GM04503 (cell line): ENCODE results near the gene MEGF11.

Source experiments
- DNase-seq: peaks from one replicate; pipeline ENCODE4 v3.0.0-alpha.2; 2012; ENCODE audit warnings: low read depth

The MEGF11 gene

DNA sequence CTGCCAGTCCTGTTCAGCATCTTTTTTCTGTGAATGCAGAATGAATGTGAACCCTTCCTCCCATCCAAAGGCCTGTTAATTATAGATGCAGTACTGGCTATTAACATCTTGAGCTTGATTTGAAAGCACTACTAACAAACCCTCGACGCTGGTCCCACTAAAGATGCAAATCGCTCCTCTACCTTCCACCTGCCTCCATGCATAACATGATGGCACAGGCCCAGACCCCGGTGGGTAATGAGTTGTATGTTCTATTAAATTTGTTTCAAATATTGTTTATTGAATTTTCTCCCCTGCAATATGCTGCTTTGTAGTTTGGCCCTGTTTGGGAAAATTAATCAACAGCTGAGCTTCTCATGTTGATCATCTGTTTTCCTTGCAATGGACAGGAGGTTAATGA lies 314.9 kb downstream of the MEGF11 start:
- DNase-seq: no peak

DNA sequence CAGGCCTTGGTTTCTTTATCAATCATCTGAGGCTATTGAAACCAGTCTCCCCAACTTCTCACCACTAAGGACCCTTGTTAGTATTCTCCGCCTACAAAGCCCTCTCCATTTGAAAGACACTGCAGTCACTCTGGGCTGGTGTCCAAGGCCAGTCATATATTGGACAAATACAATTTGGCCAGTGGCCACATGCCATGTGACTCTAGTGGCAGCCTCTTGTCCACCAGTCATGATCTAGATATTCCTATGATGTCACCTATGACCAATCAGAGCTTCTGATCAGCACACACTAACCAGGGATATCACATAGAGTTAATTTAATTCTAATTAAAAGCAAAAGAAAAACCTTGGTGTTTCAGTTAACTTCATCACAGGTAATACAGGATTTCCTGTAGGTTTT lies 316.1 kb downstream of the MEGF11 start:
- DNase-seq: no peak

- no peak for DNase-seq
Measured at GRCh38 chr15:65937054-65937453, 316.5 kb downstream of the MEGF11 start.

DNA sequence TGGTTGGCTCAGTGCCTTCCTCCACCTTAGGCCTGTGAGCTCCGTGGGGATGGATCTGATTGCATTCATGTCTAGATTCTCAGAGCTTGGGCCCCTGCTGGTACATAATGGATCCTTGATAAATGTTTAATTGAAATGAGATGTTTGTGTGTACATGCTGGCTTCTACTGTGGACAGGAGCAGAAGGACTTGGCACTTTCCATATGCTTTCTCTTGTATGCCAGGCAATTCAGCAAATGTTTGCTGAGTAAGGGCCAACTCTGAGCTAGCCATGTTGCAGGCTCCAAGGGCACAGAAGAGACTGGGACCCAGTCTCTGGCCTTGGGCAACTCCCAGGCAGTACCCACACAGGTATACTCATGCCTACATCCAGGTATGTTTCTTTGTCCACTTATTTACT lies 317.3 kb downstream of the MEGF11 start:
- no peak for DNase-seq

DNA sequence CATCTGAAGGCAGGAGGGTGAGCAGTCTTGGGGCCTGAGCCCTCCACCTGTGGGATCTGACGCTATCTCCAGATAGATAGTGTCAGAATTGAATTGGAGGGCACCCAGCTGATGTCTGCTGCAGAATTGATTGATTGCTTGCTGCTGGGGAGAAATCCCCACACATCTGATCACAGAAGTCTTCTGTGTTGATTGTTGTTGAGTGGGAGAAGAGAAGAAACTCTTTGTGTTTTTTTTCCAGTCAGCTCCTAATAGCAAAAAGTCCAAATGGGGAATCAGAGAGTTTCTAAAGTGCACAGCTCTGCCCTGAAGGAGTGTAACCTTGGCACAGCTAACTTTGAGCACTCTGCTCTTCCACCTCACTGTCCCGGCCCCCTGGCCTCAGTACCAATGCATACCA lies 318.2 kb downstream of the MEGF11 start:
- DNase-seq: no peak

- no peak for DNase-seq
Measured at GRCh38 chr15:65931221-65931620, 322.3 kb downstream of the MEGF11 start.

DNA sequence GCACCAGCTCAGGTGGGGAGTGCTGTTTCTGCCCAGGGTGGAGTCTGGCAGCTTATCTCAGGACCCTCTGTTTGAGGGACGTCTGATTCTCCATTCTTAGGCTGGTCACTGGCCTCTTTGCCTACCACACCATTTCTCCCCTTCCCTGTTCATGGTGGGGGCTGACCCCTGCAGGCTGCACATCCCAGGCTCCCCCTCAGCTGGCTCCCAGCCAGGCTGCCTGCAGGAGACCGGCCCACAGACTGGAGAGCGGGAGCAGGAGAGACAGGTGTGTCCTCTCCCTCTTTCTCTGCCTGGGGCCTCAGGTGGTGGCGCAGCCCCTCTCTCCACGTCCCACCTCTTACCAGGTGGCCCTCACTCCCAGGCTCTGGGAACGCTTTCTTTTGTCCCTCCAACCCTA lies 323.4 kb downstream of the MEGF11 start:
- DNase-seq: no peak

DNA sequence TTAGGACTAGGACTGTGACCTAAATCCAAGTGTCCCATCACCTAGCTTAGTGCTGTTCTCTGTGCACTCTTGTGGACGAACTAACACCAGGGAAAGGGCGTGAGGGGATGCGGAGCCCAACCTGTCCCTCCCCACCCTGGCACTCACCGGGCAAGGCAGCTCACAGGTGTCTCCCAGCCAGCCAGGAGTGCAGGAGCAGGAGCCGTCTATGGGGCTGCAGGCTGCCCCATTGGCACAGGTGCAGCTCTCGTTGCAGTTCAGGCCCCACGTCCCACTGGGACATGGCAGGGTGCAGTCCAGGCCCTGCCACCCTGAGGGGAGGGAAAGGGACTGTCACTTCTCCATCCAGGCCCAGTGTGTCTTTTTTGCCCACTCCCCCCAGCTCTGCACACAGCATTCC lies 324.0 kb downstream of the MEGF11 start:
- no peak for DNase-seq

DNA sequence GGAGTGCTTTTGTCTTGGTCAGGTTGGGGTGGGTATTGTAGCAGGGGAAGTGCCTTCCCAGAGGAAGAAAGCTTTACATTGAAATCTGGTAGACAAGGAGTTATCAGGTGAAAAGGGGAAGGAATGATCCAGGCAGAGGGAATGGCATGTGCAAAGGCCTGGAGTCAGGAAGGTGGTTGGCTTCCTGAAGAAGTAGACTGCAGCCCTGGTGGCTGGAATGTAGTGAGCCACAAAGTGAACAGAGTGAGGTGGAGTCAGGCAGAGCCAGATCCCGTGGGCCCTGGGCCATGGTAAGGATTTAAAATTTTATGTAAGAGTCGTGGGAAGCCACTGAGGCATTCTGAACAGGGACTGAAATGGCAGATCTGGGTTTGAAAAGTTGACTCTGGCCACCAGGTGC lies 326.0 kb downstream of the MEGF11 start:
- DNase-seq: no peak

- DNase-seq: no peak
Measured at GRCh38 chr15:65926899-65927298, 326.7 kb downstream of the MEGF11 start.

GRCh38 chr15:65926459-65926858 lies 327.1 kb downstream of the MEGF11 start:
- no peak for DNase-seq

- DNase-seq: no peak
Measured at GRCh38 chr15:65925338-65925737, 328.2 kb downstream of the MEGF11 start.

DNA sequence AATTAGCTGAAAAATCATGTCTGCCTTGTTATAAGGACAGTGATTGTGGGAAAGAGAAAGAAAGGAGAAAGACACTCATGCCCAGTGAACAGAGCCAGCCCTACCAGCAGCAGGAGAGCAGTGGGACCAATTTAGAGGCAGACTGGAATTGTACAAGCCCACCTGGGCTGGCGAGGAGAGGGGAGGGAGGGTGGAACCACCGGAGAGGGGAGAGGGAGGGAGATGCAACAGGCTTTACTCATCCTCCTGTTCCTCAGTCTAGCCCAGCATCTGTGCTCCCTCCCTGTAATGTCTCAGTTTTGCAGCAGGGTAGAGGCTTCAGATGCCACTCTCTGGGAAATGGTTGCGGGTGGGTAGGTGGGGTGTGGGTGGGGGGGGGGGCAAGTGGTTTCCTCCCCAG lies 329.5 kb downstream of the MEGF11 start:
- DNase-seq: no peak

DNA sequence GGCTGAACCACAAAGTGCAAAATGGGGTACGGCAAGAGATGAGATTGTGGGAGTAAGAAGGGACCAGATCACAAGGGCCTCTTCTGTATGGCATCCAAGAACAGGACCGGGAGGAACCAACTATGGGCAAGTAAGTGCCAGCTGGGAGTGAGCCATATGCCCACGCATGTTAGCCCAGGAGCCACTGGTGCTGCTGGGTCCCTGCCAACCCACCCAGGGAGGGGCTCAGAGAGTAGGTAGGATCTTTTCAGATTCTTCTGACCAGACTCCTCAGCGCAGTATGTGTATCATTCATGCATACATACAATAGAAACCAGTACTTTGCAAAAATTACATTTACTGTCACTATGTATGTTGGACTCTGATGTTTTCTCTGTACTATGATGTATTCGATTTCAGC lies 330.3 kb downstream of the MEGF11 start:
- DNase-seq: no peak

DNA sequence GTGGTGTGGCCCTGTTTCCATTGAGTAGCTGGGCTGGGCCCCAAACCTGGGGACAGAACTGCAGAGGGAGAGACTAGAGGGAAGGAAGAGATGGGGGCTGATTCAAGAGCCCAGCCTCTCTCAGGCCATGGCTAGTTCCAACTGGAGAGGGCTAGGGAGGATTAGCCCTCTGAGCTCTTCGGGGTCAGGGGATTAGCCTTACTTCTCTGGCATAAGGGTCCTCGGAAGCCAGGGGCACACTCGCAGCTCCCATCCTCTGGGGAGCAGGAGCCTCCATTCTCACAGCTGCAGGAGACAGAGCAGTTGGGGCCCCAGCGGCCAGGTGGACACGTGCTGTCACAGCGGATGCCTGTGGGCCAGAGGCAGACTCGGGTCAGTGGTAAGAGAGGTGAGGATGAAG lies 330.9 kb downstream of the MEGF11 start:
- no peak for DNase-seq

GRCh38 chr15:65921780-65922179 lies 331.8 kb downstream of the MEGF11 start:
- no peak for DNase-seq

GRCh38 chr15:65920825-65921309 lies 332.7 kb downstream of the MEGF11 start:
- DNase-seq: peak; percentile 13

DNA sequence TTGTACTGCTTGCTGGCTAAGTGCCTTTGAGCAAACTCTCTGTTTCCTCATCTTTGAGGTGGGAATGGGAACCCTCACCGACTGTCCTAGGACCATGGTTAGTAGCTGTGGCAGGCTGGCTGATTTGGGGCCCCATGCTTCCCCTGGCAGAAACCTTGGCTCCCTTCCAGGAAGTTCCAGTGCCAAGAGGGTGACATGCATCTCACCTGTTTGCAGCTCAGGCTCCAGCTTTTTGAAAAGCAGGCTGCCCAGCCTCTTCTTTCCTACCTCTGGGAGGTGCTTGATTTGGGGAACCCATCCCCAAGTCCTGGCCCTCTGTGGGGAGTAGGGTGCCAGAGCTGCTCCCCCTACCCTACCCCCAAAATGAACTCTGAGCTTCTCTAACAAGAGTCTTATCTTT lies 333.4 kb downstream of the MEGF11 start:
- DNase-seq: no peak

DNA sequence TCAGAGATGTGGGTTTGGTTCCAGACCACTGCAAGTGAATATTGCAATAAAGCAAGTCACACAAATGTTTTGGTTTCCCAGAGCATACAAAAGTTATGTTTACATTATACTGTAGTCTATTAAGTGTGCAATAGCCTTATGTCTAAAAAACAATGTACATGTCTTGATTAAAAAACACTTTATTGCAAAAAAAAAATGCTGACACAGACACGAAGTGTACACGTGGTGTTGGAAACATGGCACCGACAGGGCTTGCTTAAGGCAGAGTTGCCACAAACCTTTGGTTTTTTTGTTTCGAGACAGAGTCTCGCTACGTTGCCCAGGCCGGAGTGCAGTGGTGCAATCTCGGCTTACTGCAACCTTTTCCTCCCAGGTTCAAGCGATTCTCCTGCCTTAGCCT lies 334.2 kb downstream of the MEGF11 start:
- no peak for DNase-seq

- no peak for DNase-seq
Measured at GRCh38 chr15:65918945-65919344, 334.6 kb downstream of the MEGF11 start.

- no peak for DNase-seq
Measured at GRCh38 chr15:65918357-65918920, 335.1 kb downstream of the MEGF11 start.

GRCh38 chr15:65917936-65918335 lies 335.6 kb downstream of the MEGF11 start:
- no peak for DNase-seq

- DNase-seq: no peak
Measured at GRCh38 chr15:65917407-65917756, 336.2 kb downstream of the MEGF11 start.

- peak; percentile 6 for DNase-seq
Measured at GRCh38 chr15:65916664-65917406, 336.7 kb downstream of the MEGF11 start.
